HEK293 (cell line): Measurements from ENCODE around the gene PREX1.

Experiments
- CTCF ChIP-seq: fragments of 450-650 bp; formaldehyde crosslinking; IDR thresholded peaks from 2 replicates; pipeline ENCODE4 v1.5.1; 2016; ENCODE audit warnings: missing biosample characterization, missing genetic modification characterization
- ZNF600 ChIP-seq: fragments of 450-650 bp; formaldehyde crosslinking; IDR thresholded peaks from 2 replicates; pipeline ENCODE4 v1.5.1; 2016; ENCODE audit warnings: missing biosample characterization, missing genetic modification characterization

- TF ChIP-seq ZNF600 (tag by site-specific recombination) (no peak), CTCF (tag by site-specific recombination) (no peak)
Observed at GRCh38 chr20:48633620-48634257, 194.1 kb downstream of the PREX1 start.
